KMS-11 (cell line): ENCODE data around the gene CRYBB1.
"Not testable (repeated sequence)": the region's sequence is repeated elsewhere in the genome, so short reads cannot be mapped to it uniquely, and the experiment has no call there.

Experiments
- H2AFZ ChIP-seq: fragments of 200-600 bp; sonication (generic); 2 replicates; pipeline ENCODE4 v1.6.1; 2016; ENCODE audit warnings: antibody characterized with exemption, mixed run types, low read depth
- H3K27ac ChIP-seq: fragments of 200-600 bp; sonication (generic); 2 replicates; pipeline ENCODE4 v1.6.1; 2016; ENCODE audit warnings: mild to moderate bottlenecking, mixed run types
- H3K27me3 ChIP-seq: fragments of 200-600 bp; sonication (generic); 2 replicates; pipeline ENCODE4 v1.6.1; 2017; ENCODE audit warnings: mild to moderate bottlenecking, low read depth, mixed run types, moderate library complexity; ENCODE audit not compliant: insufficient read depth
- H3K36me3 ChIP-seq: fragments of 200-600 bp; sonication (generic); 2 replicates; pipeline ENCODE4 v1.6.1; 2017; ENCODE audit warnings: mild to moderate bottlenecking, mixed run types; ENCODE audit not compliant: insufficient read depth
- H3K4me1 ChIP-seq: fragments of 200-600 bp; sonication (generic); 2 replicates; pipeline ENCODE4 v1.6.1; 2016; ENCODE audit warnings: mild to moderate bottlenecking, low read depth, mixed run types; ENCODE audit not compliant: poor library complexity, severe bottlenecking
- H3K4me2 ChIP-seq: fragments of 200-600 bp; sonication (generic); 2 replicates; pipeline ENCODE4 v1.7.0; 2016; ENCODE audit warnings: mild to moderate bottlenecking, mixed run types
- H3K4me3 ChIP-seq: fragments of 200-600 bp; sonication (generic); IDR thresholded peaks from 2 replicates; pipeline ENCODE4 v1.6.1; 2017; ENCODE audit warnings: low read depth, low read length, mixed read lengths; ENCODE audit not compliant: insufficient read depth
- H3K79me2 ChIP-seq: fragments of 200-600 bp; sonication (generic); 2 replicates; pipeline ENCODE4 v1.6.1; 2016; ENCODE audit warnings: low read depth, mixed run types; ENCODE audit not compliant: insufficient read depth
- H3K9ac ChIP-seq: fragments of 200-600 bp; sonication (generic); 2 replicates; pipeline ENCODE4 v1.6.1; 2016; ENCODE audit warnings: mild to moderate bottlenecking, mixed run types
- H4K20me1 ChIP-seq: fragments of 200-600 bp; sonication (generic); 2 replicates; pipeline ENCODE4 v1.6.1; 2016; ENCODE audit warnings: mild to moderate bottlenecking, mixed run types; ENCODE audit not compliant: insufficient read depth
- TF ChIP-seq, protein P1 (sequence below): fragments of 200-600 bp; sonication (generic); conservative IDR thresholded peaks from 2 replicates; pipeline ENCODE4 v1.6.1; 2017; ENCODE audit warnings: low read depth, mild to moderate bottlenecking, antibody characterized with exemption, low read length, moderate library complexity, mixed read lengths

CRYBB1 gene

DNA sequence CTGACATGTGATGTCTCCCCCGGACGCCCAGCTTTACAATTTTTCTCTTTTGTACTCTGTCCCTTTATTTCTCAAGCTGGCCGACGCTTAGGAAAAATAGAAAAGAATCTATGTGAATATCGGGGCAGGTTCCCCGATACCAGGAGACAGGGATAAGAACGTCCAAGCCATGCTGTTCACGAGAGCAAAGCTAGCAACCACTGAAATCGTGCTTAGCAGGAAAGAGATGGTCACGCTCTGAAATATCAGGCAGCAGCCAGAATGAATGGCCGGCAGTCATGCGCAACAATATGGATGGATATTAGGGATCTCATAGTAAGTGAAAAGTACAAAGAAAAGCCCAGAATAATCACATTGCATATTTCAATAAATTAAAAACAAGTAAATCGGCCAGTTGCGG, 3.5 kb downstream of the CRYBB1 start:
- Histone ChIP-seq H3K4me3 (no peak overlapping the region), H2AFZ (no peak overlapping the region), H3K4me1 (peaks cover 96% of the 10 kb centered on the region)

DNA sequence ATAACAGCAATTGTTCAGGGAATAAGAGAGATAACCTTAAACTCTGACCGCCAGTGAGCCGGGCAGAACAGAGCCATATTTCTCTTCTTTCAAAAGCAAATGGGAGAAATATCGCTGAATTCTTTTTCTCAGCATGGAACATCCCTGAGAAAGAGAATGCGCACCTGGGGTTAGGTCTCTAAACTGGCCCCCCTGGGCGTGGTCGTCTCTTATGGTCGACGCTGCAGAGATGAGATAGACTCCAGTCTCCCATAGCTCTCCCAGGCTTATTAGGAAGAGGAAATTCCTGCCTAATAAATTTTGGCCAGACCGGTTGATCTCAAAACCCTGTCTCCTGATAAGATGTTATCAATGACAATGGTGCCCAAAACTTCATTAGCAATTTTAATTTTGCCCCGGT, 4.1 kb downstream of the CRYBB1 start:
- not testable (repeated sequence) for H2AFZ ChIP-seq, H3K4me3 ChIP-seq, H3K79me2 ChIP-seq, H3K27me3 ChIP-seq, H3K9ac ChIP-seq, H3K36me3 ChIP-seq, H3K27ac ChIP-seq, H4K20me1 ChIP-seq
- Histone ChIP-seq H3K4me2 (peak overlapping the region; percentile 99; the same call in 1 of the 2 replicates), H3K4me1 (peaks cover 96% of the 10 kb centered on the region)

More for the DNA sequence above, 3.5 kb downstream of the CRYBB1 start:
- TF ChIP-seq, protein P1, sequence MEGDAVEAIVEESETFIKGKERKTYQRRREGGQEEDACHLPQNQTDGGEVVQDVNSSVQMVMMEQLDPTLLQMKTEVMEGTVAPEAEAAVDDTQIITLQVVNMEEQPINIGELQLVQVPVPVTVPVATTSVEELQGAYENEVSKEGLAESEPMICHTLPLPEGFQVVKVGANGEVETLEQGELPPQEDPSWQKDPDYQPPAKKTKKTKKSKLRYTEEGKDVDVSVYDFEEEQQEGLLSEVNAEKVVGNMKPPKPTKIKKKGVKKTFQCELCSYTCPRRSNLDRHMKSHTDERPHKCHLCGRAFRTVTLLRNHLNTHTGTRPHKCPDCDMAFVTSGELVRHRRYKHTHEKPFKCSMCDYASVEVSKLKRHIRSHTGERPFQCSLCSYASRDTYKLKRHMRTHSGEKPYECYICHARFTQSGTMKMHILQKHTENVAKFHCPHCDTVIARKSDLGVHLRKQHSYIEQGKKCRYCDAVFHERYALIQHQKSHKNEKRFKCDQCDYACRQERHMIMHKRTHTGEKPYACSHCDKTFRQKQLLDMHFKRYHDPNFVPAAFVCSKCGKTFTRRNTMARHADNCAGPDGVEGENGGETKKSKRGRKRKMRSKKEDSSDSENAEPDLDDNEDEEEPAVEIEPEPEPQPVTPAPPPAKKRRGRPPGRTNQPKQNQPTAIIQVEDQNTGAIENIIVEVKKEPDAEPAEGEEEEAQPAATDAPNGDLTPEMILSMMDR = no peak
- Histone ChIP-seq H3K27me3 (no peaks in the 10 kb centered on the region), H3K79me2 (no peaks in the 10 kb centered on the region), H3K9ac (no peak overlapping the region), H4K20me1 (no peaks in the 10 kb centered on the region), H3K27ac (peak overlapping the region; percentile 57; the same call in 1 of the 2 replicates), H3K4me2 (peak overlapping the region; percentile 99; the same call in 1 of the 2 replicates), H3K36me3 (no peaks in the 10 kb centered on the region)

DNA sequence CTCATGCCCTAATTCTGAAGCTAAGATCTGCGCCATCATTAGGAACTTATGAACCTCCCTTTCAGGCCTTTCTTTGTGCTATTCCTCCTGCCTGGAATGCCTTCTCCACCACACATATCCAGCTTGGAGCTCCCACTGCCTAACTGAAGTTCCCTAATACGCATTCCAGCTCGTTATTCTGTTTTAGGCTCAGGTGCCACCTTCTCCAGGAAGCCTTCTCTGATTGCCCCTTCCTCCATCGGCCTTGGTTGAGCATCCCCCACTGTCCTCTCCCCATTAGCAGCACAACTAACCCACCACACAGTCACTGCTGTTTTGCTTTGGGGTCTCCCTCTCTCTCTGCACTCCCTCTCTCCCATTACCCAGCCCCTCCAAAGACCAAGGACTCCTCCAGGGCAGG, 5.2 kb downstream of the CRYBB1 start:
- H2AFZ ChIP-seq = no peak overlapping the region
- H3K79me2 ChIP-seq = no peaks in the 10 kb centered on the region
- peak overlapping the region; percentile 17; the same call in 1 of the 2 replicates for H3K4me2 ChIP-seq
- no peaks in the 10 kb centered on the region for H4K20me1 ChIP-seq
- H3K27ac ChIP-seq = 0 out of 2 replicates have a peak overlapping the region, but pooled peaks have one; percentile 10
- H3K4me3 ChIP-seq = no peak overlapping the region
- no peaks in the 10 kb centered on the region for H3K27me3 ChIP-seq
- TF ChIP-seq, protein P1 = no peak
- H3K4me1 ChIP-seq = peaks cover 96% of the 10 kb centered on the region
- H3K9ac ChIP-seq = no peak overlapping the region
- no peaks in the 10 kb centered on the region for H3K36me3 ChIP-seq

DNA sequence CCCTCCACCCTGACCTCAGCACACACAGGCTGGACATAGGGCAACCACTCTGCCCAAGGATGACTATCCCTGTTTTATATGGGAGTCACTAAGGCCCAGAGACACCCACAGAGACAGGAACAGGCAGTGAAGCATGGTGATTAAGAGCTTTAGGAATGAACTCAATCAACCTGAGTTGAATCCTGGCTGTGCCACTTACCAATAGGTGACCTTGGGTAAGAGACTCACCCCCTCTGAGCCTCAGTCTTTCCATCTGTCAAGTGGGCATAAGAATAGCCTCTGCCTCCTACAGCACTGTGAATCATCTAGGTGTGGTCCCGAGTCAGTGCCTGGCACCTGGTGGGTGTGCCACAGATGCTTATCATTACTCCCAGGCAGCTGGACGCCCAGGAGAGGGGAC, 6.8 kb downstream of the CRYBB1 start:
- Histone ChIP-seq H2AFZ (0 out of 2 replicates have a peak overlapping the region, but pooled peaks have one; percentile 3), H3K36me3 (no peaks in the 10 kb centered on the region), H3K4me2 (peak overlapping the region; percentile 55), H3K4me3 (no peak overlapping the region), H3K27ac (peak overlapping the region; percentile 83), H4K20me1 (no peaks in the 10 kb centered on the region), H3K27me3 (no peaks in the 10 kb centered on the region), H3K4me1 (peaks cover 87% of the 10 kb centered on the region), H3K79me2 (no peaks in the 10 kb centered on the region), H3K9ac (no peak overlapping the region; the same call in 1 of the 2 replicates)
- TF ChIP-seq, protein P1 = no peak

DNA sequence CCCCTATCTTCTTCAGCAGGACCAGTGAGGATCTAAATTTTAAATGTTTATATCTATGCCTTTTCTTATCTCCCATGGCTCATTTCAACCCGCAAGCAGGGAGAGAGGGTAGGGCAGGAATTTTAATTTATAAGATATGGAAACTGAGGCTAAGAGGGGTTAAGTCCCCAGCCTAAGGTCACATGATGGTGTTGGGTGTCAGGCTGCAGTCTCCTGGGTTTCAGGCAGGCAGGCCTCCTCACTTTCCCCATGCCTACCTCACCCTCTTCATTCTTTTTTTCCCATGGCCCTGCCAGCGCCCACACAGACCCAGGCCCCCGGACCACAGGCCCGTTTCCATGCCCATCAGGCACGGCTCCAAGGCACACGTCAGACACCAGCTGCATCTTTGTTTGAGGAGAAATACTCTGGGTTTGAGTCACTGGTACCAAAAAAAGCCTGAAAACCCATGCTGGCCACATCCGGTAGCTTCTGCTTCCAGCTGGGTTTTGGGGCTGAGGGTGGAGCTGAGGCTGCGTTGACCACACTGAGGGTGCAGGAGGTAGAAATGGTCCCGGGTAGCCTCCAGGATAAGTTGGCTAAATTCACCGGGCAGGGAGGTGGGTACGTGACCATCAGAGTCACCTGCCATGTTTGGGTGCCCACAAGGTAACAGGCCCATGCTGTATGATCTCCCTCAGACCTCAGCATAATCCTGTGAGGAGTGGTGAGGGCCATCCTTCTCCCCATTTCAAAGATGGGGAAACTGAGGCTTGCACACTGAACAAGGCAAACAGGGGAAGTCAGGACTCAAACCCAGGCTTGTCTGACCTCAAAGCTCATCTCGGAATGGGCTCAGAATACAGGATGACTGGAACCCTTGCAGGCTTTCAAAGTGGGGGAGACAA, 7.5 kb downstream of the CRYBB1 start:
- H3K4me1 ChIP-seq = peaks cover 81% of the 10 kb centered on the region
- H3K27me3 ChIP-seq = no peaks in the 10 kb centered on the region
- H2AFZ ChIP-seq = 0 out of 2 replicates have a peak overlapping the region, but pooled peaks have one; percentile 4
- H3K4me2 ChIP-seq = peak overlapping the region; percentile 55
- no peaks in the 10 kb centered on the region for H4K20me1 ChIP-seq
- H3K4me3 ChIP-seq = no peak overlapping the region
- H3K36me3 ChIP-seq = no peaks in the 10 kb centered on the region
- peak overlapping the region; percentile 36; the same call in 1 of the 2 replicates for H3K9ac ChIP-seq
- no peaks in the 10 kb centered on the region for H3K79me2 ChIP-seq
- H3K27ac ChIP-seq = peak overlapping the region; percentile 83
- TF ChIP-seq, protein P1 = no peak
